D721Med (cell line): Measurements from ENCODE around the gene ONECUT1.

Experiments used
- DNase-seq: peaks from one replicate; pipeline ENCODE4 v3.0.0; 2011; ENCODE audit warnings: low spot score; ENCODE audit not compliant: insufficient read length
- FAIRE-seq: peaks from 2 replicates; lab custom pipeline; 2011; peaks lifted over from hg19 to GRCh38; lab: Jason Lieb, UNC
- TF ChIP-seq, protein P1 (sequence below): IDR thresholded peaks from 2 replicates; pipeline ENCODE4 v1.5.1; 2012; ENCODE audit warnings: mild to moderate bottlenecking, control low read depth; ENCODE audit not compliant: insufficient read depth; ENCODE audit errors: missing control alignments

Gene ONECUT1

DNA sequence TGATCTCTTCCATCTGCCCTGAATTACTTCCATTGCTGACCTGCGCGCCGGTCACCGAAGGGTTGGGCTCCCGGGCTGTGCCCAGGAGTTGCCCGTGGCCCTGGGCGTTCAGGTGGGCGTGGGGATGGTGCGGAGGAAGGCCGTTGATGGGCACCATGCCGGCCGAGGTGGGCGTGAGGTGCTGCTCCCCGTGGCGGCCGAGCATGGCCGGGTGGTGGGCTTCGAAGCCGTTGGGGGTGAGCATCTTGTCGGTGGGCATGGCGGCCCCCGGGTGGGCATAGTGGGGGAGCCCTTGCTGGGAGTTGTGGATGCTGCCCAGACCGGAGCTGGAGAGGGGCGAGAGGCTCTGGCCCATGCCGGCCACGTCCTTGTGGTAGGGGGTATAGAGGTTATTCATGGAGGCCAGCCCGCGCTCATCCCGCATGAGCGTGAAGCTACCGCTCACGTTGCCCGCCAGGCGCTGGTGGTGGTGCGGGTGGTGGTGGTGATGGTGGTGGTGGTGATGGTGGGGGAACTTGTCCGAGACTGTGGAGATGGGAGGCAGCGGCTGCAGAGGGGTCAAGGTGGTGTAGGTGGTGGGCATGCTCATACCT is 1.0 kb downstream of the ONECUT1 start:
- DNase-seq, result no peak
- TF ChIP-seq, protein P1, sequence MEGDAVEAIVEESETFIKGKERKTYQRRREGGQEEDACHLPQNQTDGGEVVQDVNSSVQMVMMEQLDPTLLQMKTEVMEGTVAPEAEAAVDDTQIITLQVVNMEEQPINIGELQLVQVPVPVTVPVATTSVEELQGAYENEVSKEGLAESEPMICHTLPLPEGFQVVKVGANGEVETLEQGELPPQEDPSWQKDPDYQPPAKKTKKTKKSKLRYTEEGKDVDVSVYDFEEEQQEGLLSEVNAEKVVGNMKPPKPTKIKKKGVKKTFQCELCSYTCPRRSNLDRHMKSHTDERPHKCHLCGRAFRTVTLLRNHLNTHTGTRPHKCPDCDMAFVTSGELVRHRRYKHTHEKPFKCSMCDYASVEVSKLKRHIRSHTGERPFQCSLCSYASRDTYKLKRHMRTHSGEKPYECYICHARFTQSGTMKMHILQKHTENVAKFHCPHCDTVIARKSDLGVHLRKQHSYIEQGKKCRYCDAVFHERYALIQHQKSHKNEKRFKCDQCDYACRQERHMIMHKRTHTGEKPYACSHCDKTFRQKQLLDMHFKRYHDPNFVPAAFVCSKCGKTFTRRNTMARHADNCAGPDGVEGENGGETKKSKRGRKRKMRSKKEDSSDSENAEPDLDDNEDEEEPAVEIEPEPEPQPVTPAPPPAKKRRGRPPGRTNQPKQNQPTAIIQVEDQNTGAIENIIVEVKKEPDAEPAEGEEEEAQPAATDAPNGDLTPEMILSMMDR, result no peak
- FAIRE-seq, result no peak

DNA sequence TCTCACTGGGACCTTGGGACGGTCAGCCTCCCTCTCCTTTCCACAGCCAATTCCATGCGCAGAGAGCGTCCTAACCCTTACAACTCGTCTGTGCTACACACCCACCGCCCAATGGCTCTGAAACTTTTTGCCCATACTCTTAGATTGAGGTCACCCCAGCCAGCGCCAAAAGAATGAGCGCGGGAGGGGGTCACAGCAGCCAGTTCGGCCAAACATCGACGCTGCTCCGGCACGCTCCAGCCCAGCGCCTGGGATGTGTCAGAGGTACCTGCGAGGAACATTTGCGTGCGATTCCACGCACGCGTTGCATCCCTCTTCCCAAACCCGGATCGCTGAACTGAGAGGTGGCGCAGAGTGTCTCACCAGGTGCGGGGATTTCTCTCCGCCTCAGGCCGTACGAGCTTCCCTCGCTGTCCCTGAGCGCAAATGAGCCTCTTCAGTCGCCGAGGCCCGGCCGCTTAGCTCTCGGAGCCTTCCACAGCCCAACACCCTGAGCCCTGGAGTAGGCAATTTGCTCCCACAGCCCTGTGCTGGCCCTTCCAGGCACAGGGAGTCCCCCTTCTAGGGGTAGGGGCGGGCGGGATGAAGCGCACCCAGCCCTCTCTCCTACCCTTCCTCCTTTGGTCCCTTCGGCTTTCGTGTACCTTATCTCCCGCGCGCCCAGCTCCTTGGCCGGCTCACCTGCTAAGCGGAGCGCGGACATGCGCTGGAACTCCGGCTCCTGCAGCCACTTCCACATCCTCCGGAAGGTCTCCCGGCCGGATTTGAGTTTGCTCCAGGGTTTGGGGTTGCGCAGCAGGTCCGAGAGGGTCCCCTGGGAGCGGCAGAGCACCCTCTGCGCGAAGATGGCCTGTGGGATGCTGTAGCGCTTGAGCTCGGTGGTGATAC is 1.8 kb downstream of the ONECUT1 start:
- TF ChIP-seq, protein P1, result no peak
- FAIRE-seq (no peak), DNase-seq (no peak)

DNA sequence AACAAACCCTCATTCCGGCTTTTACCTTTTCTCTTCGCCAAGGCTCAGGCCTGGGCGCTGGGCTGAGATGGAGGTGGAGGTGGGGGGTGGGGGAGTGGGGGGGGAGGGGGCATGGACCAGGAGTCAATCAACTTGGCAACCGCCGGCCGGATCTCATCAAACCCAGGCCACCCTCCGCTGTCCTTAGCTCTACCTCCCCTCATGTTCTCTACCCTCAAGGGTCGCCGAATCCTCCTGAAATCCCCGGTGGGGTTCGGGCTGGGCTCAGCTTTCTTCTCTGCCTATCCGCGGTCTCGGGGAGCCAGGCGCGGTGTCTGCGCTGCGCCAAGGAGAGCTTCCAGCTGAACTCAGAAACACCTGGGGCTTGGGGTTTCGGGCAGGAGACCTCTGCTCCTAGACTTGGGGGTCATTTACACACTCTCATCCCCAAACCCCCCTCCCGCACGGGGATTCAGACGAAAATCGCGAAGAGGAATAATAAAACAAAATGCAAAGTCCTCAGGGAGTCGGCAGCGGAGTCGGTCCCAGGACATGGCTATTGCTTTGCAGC is 2.5 kb downstream of the ONECUT1 start:
- FAIRE-seq (no peak), DNase-seq (no peak)
- TF ChIP-seq, protein P1, result no peak

DNA sequence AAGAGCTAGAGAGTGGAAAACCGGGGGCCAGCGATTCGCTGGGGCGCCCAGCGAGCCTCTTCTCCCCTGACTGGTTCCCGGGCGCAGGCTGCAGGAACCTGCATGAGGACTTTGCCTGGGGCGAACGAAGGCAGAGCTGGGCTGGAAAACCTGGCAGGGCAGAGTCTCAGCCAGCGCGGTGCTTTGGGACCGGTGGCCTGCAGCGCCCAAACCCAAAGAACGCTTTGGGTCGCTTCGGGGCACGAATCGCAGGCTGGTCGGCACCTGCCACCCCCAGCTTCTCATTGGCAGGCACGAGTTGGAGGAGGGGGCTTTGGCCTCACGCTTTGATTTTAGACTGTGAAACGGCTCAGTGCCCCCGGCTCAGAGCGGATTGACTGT is 3.0 kb downstream of the ONECUT1 start:
- DNase-seq (no peak), FAIRE-seq (no peak)
- TF ChIP-seq, protein P1, result no peak

DNA sequence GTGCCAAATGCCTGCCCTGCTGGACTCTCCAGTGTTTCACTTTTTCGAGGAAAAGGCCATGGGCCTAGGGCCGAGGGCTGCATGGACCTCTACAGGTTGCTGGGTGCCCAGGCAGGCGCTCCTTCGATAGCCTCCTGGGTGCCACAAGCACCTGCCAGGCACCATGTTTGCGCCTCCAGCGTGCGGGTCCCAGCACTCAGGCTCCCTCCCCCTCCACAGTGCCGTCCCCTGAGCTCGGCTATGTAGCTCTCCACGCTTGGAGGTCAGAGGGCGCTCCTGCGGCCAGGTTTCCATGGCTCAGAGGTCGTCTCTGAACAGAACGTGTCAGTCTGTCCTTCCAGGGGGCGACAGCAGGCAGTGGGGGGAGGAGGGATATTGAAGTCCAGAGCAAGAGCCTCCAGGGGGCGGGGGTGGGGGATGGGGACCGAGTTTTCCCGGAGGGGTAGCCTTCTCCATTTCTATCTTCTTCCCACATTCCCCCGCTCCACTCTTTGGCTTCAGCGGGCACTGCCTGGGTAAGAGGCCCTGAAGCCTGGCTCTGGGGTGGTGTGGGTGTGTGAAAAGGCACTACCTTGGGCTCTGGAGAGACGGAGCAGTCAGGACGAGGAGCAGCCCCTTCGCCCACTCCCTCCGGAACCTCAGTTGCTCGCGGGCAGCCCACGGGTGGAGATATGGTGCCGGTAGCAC is 3.6 kb downstream of the ONECUT1 start:
- no peak for DNase-seq
- TF ChIP-seq, protein P1, result no peak
- FAIRE-seq, result no peak

DNA sequence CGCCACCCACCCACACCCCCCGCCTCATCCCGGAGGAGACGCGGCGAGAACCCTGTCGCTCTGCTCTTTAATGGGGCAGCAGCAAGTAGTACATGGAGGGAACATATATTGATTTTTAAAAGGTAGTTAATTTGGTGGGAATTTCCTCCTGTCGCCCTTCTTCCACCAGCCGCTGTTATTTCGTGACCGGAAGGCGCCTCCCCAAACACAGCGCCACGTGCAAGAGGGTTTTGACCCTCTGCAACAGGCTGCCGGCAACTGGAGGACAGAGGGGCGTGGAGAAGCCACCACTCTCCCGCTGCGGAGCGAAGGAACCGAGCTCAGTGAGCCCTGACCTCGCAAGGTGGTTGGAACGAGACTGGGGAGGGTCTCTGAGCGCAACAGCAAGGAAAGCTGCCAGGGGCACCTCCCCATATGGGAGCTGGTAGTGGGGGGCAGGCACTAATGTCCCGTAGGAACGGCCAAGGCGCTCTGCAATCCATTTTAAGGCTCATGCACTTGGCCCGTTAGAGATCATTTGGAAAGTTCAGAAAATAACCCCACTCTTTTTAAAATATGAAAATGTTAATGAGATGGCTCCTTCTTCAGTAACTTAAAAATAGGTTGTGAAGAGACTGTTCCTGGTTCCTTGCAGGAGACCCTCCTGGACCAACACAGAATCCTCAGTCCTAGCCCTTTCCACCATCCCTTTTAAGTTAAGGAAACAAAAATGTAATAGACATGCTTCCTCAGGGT is 4.3 kb downstream of the ONECUT1 start:
- no peak for FAIRE-seq

More for the DNA sequence above, 4.3 kb downstream of the ONECUT1 start:
- no peak for DNase-seq
- TF ChIP-seq, protein P1, result no peak
